GM21367 (cell line): ENCODE data around the gene CACNA1C.
A peak's percentile ranks its signal among the peaks of the same experiment; 100 is the strongest.
"Not testable (repeated sequence)": the region's sequence is repeated elsewhere in the genome, so short reads cannot be mapped to it uniquely, and the experiment has no call there.

Experiments used
- ATAC-seq: cut with Tn5 transposase; IDR thresholded peaks from one replicate; pipeline ENCODE4 v1.9.1; 2021; ENCODE audit not compliant: unreplicated experiment

The CACNA1C gene

GRCh38 chr12:2678426-2678825 lies 625.6 kb downstream of the CACNA1C start:
- ATAC-seq, result no peak

- ATAC-seq, result no peak
Observed at GRCh38 chr12:2679068-2679815, 626.5 kb downstream of the CACNA1C start.

- no peak for ATAC-seq
Observed at GRCh38 chr12:2679816-2680675, 627.3 kb downstream of the CACNA1C start.

GRCh38 chr12:2680676-2681039 lies 627.9 kb downstream of the CACNA1C start:
- no peak for ATAC-seq

- no peak for ATAC-seq
Observed at GRCh38 chr12:2681450-2682205, 628.8 kb downstream of the CACNA1C start.

- no peak for ATAC-seq
Observed at GRCh38 chr12:2682296-2683251, 629.8 kb downstream of the CACNA1C start.

- ATAC-seq, result no peak
Observed at GRCh38 chr12:2683283-2684025, 630.7 kb downstream of the CACNA1C start.

- not testable (repeated sequence) for ATAC-seq
Observed at GRCh38 chr12:2684026-2684325, 631.2 kb downstream of the CACNA1C start.

- not testable (repeated sequence) for ATAC-seq
Observed at GRCh38 chr12:2685620-2686279, 633.0 kb downstream of the CACNA1C start.

GRCh38 chr12:2686280-2686646 lies 633.5 kb downstream of the CACNA1C start:
- no peak for ATAC-seq

GRCh38 chr12:2687058-2687457 lies 634.3 kb downstream of the CACNA1C start:
- ATAC-seq, result no peak

GRCh38 chr12:2687726-2688125 lies 634.9 kb downstream of the CACNA1C start:
- ATAC-seq, result no peak

- ATAC-seq, result no peak
Observed at GRCh38 chr12:2688381-2688931, 635.7 kb downstream of the CACNA1C start.

GRCh38 chr12:2689393-2689792 lies 636.6 kb downstream of the CACNA1C start:
- no peak for ATAC-seq

- no peak for ATAC-seq
Observed at GRCh38 chr12:2689879-2690278, 637.1 kb downstream of the CACNA1C start.

- no peak for ATAC-seq
Observed at GRCh38 chr12:2690348-2691005, 637.7 kb downstream of the CACNA1C start.

- no peak for ATAC-seq
Observed at GRCh38 chr12:2691006-2691344, 638.2 kb downstream of the CACNA1C start.

GRCh38 chr12:2691345-2692071 lies 638.7 kb downstream of the CACNA1C start:
- ATAC-seq, result peak; percentile 55
